CD4-positive, alpha-beta T cell treated with Interleukin-6 for 4 hours (primary cell): ENCODE measurements around the gene VAC14.
"Not testable (repeated sequence)": the region's sequence is repeated elsewhere in the genome, so short reads cannot be mapped to it uniquely, and the experiment has no call there.

Experiments
- DNase-seq: peaks from one replicate; pipeline ENCODE4 v3.0.0-alpha.2; 2020; ENCODE audit warnings: mixed read lengths

Gene VAC14

DNA sequence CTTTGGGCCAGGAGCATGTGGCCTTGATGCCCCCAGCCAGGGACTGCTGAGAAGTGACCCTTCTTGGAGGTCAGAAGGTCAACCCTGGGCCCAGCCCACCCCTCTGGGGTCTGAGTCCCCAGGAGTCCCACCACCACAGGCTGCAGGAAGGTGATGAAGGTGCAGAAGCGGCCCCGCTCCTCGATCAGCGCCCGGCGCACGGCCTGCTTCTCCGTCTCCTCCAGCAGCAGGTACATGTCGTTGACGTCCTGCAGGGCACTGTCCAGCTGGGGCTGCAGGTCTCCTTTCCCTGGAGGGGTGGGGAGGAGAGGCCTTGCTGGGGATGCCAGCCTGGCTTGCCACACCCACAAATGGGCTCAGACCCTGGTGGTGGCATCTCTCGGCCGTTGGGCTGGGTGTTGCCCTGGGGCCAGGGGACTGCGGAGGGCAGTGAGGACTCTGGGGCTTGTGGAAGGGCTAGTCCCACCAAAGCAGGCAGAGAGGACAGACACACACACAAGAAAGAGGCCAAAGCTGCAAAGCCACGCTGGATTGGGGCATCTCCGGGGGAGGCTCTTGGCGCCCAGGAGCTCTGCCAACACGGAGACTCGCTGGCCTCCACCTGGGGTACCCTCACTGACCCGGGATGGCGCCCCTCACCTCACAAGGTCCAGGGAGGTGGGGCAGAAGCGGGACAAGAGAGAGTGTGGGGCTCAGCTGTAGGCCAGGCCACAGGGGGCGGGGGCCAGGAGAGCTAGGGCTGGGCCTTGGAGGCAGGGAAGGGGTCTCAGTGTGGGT is 122.6 kb downstream of the VAC14 start:
- no peak for DNase-seq

- no peak for DNase-seq
These were observed 123.3 kb downstream of the VAC14 start for GRCh38 chr16:70677499-70678120.

- no peak for DNase-seq
These were observed 124.1 kb downstream of the VAC14 start for GRCh38 chr16:70676675-70677498.

GRCh38 chr16:70675851-70676513 is 125.0 kb downstream of the VAC14 start:
- DNase-seq: no peak

DNA sequence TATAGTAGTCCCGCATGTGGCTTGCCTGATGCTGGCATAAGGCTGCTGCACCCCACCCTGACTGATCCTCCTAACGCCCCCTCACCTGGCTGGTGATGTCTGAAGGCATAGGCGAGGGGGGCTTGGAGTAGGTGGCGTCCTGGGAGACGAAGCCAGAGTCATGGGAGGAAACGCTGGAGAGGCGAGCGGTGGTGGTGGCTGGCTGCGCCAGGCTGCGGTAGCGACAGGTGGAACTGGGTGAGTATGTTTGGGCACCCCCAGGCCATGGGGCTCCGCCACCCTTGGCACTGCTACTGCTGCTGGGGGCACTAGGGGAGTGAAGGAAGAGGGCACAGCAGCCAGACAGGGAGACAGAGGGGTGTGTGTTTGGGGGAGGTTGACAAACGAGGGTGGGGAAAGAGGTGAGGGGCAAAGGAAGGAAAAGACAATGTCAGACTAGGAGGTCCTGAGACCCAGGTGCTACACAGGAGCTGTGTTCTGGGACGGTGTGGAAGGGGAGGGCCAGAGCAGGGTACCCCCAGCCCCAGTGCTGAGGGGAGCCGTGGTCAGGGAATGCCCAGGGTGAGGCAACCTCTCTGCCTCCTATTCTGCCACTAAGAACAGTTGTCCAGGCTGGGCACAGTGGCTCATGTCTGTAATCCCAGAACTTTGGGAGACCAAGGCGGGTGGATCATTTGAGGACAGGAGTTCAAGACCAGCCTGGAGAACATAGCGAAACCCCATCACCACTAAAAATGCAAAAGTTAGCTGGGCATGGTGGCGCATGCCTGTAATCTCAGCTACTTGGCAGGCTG is 126.5 kb downstream of the VAC14 start:
- DNase-seq: no peak

DNA sequence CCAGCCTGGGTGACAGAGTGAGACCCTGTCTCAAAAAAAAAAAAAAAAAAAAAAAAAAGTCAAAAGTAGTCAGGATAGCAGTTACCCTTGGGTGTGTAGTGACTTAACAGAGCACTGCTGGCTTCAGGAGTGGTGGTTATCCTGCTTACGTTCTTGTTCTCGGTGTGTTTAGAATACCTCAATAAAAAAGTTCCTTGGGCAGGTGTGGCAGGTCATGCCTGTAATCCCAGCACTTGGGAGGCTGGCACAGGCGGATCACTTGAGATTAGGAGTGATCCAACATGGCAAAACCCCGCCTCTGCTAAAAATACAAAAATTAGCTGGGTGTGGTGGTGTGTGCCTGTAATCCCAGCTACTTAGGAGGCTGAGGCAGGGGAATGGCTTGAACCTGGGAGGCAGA is 130.0 kb downstream of the VAC14 start:
- DNase-seq: not testable (repeated sequence)

DNA sequence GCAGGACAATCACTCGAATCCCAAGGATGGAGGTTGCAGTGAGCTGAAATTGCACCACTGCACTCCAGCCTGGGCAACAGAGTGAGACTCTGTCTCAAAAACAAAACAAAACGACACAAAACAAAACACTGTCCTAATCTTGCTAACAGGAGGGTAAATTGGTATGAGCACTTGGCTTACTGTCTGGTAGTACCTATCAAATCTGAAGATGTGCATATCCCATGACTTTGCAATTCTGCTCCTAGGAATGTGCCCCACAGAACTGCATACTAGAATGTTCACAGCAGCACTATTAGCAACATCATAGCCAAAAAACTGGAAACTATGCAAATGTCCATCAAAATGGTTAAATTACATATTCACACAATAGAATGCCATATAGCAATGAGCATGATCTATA is 130.8 kb downstream of the VAC14 start:
- no peak for DNase-seq

DNA sequence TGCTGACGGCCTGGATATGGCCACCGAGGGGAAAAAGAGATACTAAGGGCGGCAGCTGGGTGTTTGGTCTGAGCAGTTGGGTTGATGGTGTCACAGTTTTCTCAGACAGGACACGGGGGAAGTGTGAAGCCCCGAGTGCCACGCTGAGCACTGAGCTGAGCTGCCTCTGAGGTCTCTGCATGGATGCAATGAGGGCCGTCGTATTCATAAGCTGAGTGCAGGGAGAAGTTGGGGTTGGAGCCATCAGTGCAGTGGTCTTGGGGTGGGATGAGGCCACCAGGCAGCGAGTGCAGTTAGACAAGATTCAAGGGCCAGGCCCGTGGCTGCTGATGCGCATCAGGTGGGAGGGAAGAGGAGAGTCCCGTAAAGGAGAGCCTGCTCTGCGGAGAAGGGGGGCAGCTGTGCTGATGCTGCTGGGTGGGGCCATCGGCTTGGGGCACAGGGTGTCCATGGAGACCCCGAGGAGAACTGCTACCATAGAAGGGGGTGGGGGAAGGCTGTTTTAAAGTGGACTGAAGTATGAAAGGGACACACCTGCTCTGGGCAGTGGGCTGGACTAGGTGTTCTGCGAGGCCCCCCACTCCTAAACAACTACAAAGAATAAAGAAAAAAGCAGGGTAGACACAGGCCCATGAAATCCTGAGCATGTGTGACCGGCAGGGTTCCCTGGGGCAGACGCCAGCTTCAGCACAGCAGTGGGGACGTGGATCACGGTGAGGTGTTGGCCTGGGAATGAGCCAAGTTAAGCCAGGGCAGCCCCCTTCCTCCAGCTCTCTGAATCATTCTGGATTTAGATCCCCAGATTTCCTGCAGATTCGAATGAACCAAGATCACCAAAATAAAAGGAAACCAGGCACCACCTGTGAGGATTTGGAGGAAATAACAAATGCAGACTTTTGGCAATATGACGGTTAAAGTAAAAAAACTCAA is 134.9 kb downstream of the VAC14 start:
- DNase-seq: no peak

DNA sequence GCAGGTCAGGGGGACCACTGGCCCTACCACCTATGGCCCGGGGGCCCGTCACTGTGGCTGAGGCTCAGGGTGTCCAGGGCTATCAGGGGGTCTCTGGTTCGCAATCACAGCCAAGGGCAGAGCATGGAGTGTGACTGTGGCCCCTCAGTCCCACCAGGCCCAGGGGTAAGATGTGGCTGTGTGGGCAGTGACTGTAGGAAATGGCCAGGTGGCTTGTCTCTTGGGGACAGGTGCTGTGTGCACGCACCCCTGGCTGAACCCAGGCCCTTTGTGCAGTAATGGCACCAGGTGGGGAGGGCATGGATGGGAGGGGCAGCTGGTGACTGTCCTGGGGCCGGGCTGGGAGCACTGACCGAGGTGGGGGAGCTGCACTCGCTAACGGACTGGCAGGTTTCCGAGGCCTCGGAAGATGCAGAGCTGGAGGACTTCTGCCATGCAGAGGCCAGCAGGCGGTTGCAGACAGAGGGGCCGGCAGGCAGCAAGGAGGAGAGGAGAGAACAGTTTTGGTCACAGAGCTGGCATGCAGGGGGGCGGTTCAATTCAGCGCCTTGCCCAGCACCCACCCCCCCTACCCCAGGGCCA is 135.8 kb downstream of the VAC14 start:
- DNase-seq: no peak

- DNase-seq: no peak
These were observed 136.4 kb downstream of the VAC14 start for GRCh38 chr16:70664325-70665112.

DNA sequence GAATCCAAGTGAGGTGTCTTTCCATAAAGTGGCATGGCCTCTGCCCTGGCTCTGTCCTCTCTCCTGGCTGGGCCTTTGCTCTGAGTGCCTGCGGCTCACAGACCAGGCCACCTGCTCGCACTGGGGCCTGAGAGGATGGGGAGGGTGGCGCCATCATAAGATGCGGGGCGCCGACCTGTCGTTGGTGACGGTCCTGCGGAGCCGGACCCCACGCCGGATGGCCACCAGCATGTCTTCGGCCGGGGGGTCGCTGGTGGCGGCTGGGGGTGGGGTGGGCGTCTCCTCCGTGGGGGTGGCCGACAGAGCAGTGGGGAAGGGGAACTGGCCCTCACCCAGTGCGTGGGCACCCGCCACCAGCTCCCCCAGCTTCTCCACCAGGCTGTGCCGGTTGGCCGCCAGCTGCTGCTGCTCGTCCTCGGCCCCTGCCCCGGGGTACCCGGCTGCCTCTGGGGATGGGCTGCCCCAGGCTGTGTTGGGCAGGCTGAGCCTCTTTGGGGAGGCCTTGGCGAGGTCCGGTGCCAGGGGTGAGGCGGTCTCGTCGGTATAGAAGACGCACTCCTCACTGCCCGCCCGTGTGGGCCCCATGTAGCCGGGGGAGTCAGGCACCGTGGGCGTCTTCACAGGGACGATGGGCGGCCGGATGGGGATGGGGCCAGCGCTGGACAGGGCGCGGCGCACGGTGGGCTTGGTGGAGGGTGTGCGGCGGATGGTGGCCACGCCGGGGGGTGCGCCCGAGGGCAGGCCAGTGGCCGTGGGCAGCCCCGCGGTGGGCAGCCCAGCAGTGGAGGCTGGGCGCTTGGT is 137.2 kb downstream of the VAC14 start:
- DNase-seq: no peak

DNA sequence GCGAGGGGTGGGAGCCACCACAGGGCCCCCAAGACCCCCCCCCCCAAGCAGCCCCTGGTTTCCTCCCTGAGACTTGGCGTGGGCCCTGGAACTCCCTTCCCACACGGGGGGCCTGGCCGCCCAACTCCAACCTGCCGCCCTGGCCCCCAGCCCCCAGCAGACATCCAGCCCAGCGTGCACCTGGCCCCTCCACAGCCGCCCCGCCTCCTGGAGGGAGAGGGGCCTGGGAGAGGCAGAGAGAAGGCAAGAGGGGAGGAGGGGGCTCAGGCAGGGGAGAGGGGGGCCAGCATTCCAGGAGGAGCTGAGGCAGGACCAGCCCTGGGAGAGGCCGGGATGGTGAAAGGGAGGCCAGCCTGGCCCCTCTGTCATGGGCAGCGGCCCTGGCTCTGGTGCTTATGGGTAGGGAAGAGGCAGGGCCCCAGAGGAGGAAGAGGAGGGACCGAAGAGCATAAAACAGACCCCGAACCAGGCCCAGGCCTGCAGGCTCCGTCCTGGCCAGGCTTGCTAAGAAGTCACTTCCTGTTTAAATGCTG is 137.9 kb downstream of the VAC14 start:
- no peak for DNase-seq

- no peak for DNase-seq
These were observed 138.9 kb downstream of the VAC14 start for GRCh38 chr16:70661918-70662641.

DNA sequence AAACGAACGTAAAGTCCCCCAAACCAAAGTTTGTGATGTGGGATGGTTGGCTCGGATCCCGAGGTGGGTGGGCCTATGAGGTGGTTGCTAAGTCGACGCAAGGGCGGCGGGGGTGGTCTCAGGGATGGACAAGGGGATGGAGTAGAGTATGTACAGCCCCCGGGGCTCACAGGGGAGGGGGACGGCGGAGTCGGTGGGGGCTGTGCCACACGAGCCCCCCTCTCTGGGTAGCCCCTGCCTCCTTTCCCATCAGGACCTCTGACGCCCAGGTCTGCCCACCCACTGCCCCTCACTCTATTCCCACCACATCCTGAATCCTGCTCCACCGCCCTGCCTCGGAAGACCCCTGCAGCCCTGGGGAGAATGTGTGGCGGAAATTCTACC is 139.4 kb downstream of the VAC14 start:
- no peak for DNase-seq

DNA sequence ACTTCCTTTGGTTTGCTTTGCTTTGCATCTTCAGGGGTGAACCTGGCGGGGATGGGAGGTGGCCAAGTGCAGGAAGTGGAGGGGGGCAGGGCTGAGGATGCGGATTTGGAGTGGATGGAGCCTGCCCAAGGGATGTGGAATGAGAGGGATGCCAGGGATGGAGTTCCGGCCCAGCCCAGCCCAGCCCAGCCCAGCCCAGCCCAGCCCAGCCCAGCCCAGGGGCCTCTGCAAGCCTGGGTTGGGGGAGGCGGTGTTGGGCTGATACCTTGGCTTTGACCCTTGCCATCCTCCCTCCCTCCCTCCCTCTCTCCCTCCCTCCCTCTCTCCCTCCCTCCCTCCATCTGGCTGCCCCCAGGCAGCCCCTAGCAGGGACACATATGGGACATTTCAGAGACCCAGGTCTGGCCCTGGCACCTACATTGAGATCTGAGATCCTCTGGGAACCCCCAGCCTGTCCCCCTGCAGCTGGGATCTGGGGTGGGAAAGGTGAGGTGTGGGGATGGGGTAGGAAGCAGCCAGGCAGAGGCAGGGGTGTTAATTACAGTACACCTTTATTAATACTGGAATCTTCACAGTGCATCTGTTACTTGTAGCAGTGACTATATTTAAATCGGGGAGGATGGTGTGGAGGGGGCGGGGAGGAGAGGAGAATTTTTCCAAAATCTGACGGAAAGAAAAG is 140.1 kb downstream of the VAC14 start:
- DNase-seq: no peak

DNA sequence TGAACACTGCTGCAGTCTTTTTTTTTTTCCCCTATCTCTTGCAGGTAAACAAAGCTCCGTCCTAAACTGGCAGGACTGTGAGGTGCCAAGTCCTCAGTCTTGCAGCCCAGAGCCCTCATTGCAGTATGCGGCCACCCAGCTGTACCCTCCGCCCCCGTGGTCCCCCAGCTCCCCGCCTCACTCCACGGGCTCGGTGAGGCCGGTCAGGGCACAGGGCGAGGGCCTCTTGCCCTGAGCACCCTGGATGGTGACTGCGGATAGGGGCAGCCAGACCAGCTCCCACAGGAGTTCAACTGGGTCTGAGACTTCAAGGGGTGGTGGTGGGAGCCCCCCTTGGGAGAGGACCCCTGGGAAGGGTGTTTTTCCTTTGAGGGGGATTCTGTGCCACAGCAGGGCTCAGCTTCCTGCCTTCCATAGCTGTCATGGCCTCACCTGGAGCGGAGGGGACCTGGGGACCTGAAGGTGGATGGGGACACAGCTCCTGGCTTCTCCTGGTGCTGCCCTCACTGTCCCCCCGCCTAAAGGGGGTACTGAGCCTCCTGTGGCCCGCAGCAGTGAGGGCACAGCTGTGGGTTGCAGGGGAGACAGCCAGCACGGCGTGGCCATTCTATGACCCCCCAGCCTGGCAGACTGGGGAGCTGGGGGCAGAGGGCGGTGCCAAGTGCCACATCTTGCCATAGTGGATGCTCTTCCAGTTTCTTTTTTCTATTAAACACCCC is 140.8 kb downstream of the VAC14 start:
- DNase-seq: no peak

GRCh38 chr16:70659546-70659945 is 141.4 kb downstream of the VAC14 start:
- no peak for DNase-seq
